GM12878 (cell line): Measurements from ENCODE around the gene NLRC5. TPM values are rescaled to one million over a fixed set of nuclear protein-coding genes. Genes with fewer than 3 reads are reported as not detected.

Experiments
- CBX5 ChIP-seq: sonication (generic); IDR thresholded peaks from 2 replicates; pipeline ENCODE4 v1.6.1; 2016; ENCODE audit warnings: low read depth, moderate library complexity, mild to moderate bottlenecking, inconsistent platforms
- DPF2 ChIP-seq: fragments of 450-650 bp; IDR thresholded peaks from 2 replicates; pipeline ENCODE4 v1.6.1; 2017; ENCODE audit warnings: mild to moderate bottlenecking
- ESRRA ChIP-seq: IDR thresholded peaks from 2 replicates; pipeline ENCODE4 v1.6.1; 2012; ENCODE audit warnings: mild to moderate bottlenecking, low read length, improper control_type of control experiment
- FOXK2 ChIP-seq: fragments of 450-650 bp; IDR thresholded peaks from 2 replicates; pipeline ENCODE4 v1.6.1; 2017; ENCODE audit warnings: mild to moderate bottlenecking, moderate library complexity
- IRF5 ChIP-seq: fragments of 450-650 bp; IDR thresholded peaks from 2 replicates; pipeline ENCODE4 v1.6.1; 2017; ENCODE audit warnings: borderline replicate concordance
- LARP7 ChIP-seq: fragments of 450-650 bp; IDR thresholded peaks from 2 replicates; pipeline ENCODE4 v1.6.1; 2017; ENCODE audit warnings: mild to moderate bottlenecking
- MTA3 ChIP-seq: IDR thresholded peaks from 2 replicates; pipeline ENCODE4 v1.6.1; 2012; ENCODE audit warnings: low read length, inconsistent platforms, borderline replicate concordance
- SMC3 ChIP-seq: IDR thresholded peaks from 2 replicates; pipeline ENCODE4 v1.6.1; 2011; ENCODE audit warnings: low read length, improper control_type of control experiment, borderline replicate concordance
- TAF1 ChIP-seq: IDR thresholded peaks from 2 replicates; pipeline ENCODE4 v1.6.1; 2011; ENCODE audit warnings: mild to moderate bottlenecking, low read depth, low read length, borderline replicate concordance
- TCF3 ChIP-seq: IDR thresholded peaks from 2 replicates; pipeline ENCODE4 v1.6.1; 2012; ENCODE audit warnings: low read depth, mild to moderate bottlenecking, low read length, borderline replicate concordance; ENCODE audit not compliant: insufficient read depth
- polyA plus RNA-seq, 11 experiments: library from polyadenylated mRNA; depleted of rRNA in 4 of 11; unstranded in 6 of 11; stranded (reverse) in 5 of 11; fragments of >200 nt; fragmentation: Nextera tagmentation in 4 of 11; fragmentation: Illumina TruSeq in 1 of 11; extraction: Ambion mirVana in 4 of 11; extraction: Trizol in 1 of 11; gene quantifications; 1 replicate in 1 of 11; 2 replicates in 10 of 11; pipeline versions ENCODE4 v1.2.1 to v1.2.3, GENCODE V29; 2011 to 2016; ENCODE audit warnings: inconsistent platforms in 2 of 11, missing spikeins in 2 of 11, low read depth in 1 of 11
- total RNA-seq, 4 experiments: library from RNA; depleted of rRNA in 3 of 4; stranded (reverse); fragments of >200 nt in 3 of 4; fragmentation: Illumina TruSeq in 1 of 4; extraction: Trizol in 1 of 4; gene quantifications; 2 replicates each; pipeline versions ENCODE4 v1.2.1 to v1.2.3, GENCODE V29; 2013 to 2021
- TF ChIP-seq, protein P1 (sequence below): fragments of 450-650 bp; formaldehyde crosslinking; IDR thresholded peaks from 2 replicates; pipeline ENCODE4 v1.4.0; 2022; ENCODE audit warnings: mild to moderate bottlenecking, moderate library complexity
- TF ChIP-seq, protein P2 (sequence below): fragments of 450-650 bp; IDR thresholded peaks from 2 replicates; pipeline ENCODE4 v1.6.1; 2017; ENCODE audit warnings: mild to moderate bottlenecking, moderate library complexity
- TF ChIP-seq, protein P3 (sequence below): fragments of 150-350 bp; IDR thresholded peaks from 2 replicates; pipeline ENCODE4 v1.6.1; 2016; ENCODE audit warnings: low read depth, low read length
- TF ChIP-seq, protein P4 (sequence below): fragments of 450-650 bp; IDR thresholded peaks from 2 replicates; pipeline ENCODE4 v1.6.1; 2014; ENCODE audit warnings: mild to moderate bottlenecking

The NLRC5 gene
- total and polyA plus RNA-seq, 10 of the 15 experiments (the other 5 are each of a cell fraction or from before 2014, with no cell fraction given), result 13.1 to 105 (median 57.3) TPM

- TF ChIP-seq, protein P1, sequence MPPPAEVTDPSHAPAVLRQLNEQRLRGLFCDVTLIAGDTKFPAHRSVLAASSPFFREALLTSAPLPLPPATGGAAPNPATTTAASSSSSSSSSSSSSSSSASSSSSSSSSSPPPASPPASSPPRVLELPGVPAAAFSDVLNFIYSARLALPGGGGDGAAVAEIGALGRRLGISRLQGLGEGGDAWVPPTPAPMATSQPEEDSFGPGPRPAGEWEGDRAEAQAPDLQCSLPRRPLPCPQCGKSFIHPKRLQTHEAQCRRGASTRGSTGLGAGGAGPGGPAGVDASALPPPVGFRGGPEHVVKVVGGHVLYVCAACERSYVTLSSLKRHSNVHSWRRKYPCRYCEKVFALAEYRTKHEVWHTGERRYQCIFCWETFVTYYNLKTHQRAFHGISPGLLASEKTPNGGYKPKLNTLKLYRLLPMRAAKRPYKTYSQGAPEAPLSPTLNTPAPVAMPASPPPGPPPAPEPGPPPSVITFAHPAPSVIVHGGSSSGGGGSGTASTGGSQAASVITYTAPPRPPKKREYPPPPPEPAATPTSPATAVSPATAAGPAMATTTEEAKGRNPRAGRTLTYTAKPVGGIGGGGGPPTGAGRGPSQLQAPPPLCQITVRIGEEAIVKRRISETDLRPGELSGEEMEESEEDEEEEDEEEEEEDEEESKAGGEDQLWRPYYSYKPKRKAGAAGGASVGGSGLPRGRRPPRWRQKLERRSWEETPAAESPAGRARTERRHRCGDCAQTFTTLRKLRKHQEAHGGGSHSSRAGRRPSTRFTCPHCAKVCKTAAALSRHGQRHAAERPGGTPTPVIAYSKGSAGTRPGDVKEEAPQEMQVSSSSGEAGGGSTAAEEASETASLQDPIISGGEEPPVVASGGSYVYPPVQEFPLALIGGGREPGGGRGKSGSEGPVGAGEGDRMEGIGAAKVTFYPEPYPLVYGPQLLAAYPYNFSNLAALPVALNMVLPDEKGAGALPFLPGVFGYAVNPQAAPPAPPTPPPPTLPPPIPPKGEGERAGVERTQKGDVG, result no peak
- TF ChIP-seq, protein P2, sequence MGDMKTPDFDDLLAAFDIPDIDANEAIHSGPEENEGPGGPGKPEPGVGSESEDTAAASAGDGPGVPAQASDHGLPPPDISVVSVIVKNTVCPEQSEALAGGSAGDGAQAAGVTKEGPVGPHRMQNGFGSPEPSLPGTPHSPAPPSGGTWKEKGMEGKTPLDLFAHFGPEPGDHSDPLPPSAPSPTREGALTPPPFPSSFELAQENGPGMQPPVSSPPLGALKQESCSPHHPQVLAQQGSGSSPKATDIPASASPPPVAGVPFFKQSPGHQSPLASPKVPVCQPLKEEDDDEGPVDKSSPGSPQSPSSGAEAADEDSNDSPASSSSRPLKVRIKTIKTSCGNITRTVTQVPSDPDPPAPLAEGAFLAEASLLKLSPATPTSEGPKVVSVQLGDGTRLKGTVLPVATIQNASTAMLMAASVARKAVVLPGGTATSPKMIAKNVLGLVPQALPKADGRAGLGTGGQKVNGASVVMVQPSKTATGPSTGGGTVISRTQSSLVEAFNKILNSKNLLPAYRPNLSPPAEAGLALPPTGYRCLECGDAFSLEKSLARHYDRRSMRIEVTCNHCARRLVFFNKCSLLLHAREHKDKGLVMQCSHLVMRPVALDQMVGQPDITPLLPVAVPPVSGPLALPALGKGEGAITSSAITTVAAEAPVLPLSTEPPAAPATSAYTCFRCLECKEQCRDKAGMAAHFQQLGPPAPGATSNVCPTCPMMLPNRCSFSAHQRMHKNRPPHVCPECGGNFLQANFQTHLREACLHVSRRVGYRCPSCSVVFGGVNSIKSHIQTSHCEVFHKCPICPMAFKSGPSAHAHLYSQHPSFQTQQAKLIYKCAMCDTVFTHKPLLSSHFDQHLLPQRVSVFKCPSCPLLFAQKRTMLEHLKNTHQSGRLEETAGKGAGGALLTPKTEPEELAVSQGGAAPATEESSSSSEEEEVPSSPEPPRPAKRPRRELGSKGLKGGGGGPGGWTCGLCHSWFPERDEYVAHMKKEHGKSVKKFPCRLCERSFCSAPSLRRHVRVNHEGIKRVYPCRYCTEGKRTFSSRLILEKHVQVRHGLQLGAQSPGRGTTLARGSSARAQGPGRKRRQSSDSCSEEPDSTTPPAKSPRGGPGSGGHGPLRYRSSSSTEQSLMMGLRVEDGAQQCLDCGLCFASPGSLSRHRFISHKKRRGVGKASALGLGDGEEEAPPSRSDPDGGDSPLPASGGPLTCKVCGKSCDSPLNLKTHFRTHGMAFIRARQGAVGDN, result peak; percentile 86
- TF ChIP-seq, protein P3, sequence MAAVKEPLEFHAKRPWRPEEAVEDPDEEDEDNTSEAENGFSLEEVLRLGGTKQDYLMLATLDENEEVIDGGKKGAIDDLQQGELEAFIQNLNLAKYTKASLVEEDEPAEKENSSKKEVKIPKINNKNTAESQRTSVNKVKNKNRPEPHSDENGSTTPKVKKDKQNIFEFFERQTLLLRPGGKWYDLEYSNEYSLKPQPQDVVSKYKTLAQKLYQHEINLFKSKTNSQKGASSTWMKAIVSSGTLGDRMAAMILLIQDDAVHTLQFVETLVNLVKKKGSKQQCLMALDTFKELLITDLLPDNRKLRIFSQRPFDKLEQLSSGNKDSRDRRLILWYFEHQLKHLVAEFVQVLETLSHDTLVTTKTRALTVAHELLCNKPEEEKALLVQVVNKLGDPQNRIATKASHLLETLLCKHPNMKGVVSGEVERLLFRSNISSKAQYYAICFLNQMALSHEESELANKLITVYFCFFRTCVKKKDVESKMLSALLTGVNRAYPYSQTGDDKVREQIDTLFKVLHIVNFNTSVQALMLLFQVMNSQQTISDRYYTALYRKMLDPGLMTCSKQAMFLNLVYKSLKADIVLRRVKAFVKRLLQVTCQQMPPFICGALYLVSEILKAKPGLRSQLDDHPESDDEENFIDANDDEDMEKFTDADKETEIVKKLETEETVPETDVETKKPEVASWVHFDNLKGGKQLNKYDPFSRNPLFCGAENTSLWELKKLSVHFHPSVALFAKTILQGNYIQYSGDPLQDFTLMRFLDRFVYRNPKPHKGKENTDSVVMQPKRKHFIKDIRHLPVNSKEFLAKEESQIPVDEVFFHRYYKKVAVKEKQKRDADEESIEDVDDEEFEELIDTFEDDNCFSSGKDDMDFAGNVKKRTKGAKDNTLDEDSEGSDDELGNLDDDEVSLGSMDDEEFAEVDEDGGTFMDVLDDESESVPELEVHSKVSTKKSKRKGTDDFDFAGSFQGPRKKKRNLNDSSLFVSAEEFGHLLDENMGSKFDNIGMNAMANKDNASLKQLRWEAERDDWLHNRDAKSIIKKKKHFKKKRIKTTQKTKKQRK, result no peak
- TF ChIP-seq TAF1, result peak; percentile 52; the same call in 1 of the 2 replicates
- TF ChIP-seq DPF2, result no peak; the same call in 1 of the 2 replicates
- TF ChIP-seq SMC3, result no peak
- TF ChIP-seq LARP7, result no peak
- no peak for TF ChIP-seq MTA3
- no peak for TF ChIP-seq ESRRA
- TF ChIP-seq, protein P4, sequence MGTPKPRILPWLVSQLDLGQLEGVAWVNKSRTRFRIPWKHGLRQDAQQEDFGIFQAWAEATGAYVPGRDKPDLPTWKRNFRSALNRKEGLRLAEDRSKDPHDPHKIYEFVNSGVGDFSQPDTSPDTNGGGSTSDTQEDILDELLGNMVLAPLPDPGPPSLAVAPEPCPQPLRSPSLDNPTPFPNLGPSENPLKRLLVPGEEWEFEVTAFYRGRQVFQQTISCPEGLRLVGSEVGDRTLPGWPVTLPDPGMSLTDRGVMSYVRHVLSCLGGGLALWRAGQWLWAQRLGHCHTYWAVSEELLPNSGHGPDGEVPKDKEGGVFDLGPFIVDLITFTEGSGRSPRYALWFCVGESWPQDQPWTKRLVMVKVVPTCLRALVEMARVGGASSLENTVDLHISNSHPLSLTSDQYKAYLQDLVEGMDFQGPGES, result 0 out of 2 replicates have a peak, but pooled peaks have one; percentile 17
- TF ChIP-seq FOXK2, result no peak
- TF ChIP-seq IRF5, result no peak
- TF ChIP-seq TCF3, result no peak
- no peak for TF ChIP-seq CBX5
Measured at GRCh38 chr16:57041182-57042156, 52.1 kb downstream of the NLRC5 start (continued).
